ENCODE results near the gene OSBP2.

Gene OSBP2

GRCh38 chr22:30822216-30823014 is 127.7 kb downstream of the OSBP2 start:
- no peak for DNase-seq

- DNase-seq = no peak
These were observed 128.3 kb downstream of the OSBP2 start for GRCh38 chr22:30823015-30823370.

GRCh38 chr22:30824096-30824495 is 129.4 kb downstream of the OSBP2 start:
- no peak for DNase-seq

- DNase-seq = no peak
These were observed 130.0 kb downstream of the OSBP2 start for GRCh38 chr22:30824711-30825110.

GRCh38 chr22:30825711-30826505 is 131.2 kb downstream of the OSBP2 start:
- DNase-seq = no peak

- DNase-seq = peak; percentile 12
These were observed 132.1 kb downstream of the OSBP2 start for GRCh38 chr22:30826670-30827355.

GRCh38 chr22:30827646-30828045 is 133.0 kb downstream of the OSBP2 start:
- no peak for DNase-seq

GRCh38 chr22:30828187-30829155 is 133.8 kb downstream of the OSBP2 start:
- no peak for DNase-seq

- no peak for DNase-seq
These were observed 135.4 kb downstream of the OSBP2 start for GRCh38 chr22:30829901-30830550.

- no peak for DNase-seq
These were observed 136.2 kb downstream of the OSBP2 start for GRCh38 chr22:30830907-30831306.

- no peak for DNase-seq
These were observed 137.8 kb downstream of the OSBP2 start for GRCh38 chr22:30832407-30832987.

GRCh38 chr22:30833322-30833721 is 138.6 kb downstream of the OSBP2 start:
- no peak for DNase-seq

GRCh38 chr22:30837531-30837930 is 142.9 kb downstream of the OSBP2 start:
- DNase-seq = no peak

- DNase-seq = no peak
These were observed 143.4 kb downstream of the OSBP2 start for GRCh38 chr22:30838111-30838510.

GRCh38 chr22:30841273-30841672 is 146.6 kb downstream of the OSBP2 start:
- no peak for DNase-seq

GRCh38 chr22:30843245-30843644 is 148.6 kb downstream of the OSBP2 start:
- DNase-seq = no peak

GRCh38 chr22:30847583-30847982 is 152.9 kb downstream of the OSBP2 start:
- no peak for DNase-seq

- DNase-seq = no peak
These were observed 160.6 kb downstream of the OSBP2 start for GRCh38 chr22:30855266-30855665.

- DNase-seq = no peak
These were observed 161.2 kb downstream of the OSBP2 start for GRCh38 chr22:30855677-30856518.

- no peak for DNase-seq
These were observed 162.2 kb downstream of the OSBP2 start for GRCh38 chr22:30856741-30857502.
